Heart left ventricle (tissue), 13 donors: ENCODE data around the gene RBM33.

ENCODE experiments used
- CTCF ChIP-seq, 12 donors: fragments of 200-600 bp; sonication (generic) in 4 of 12; IDR thresholded peaks; one replicate each; pipeline versions ENCODE4 v1.5.0 to v1.8.0; 2018 to 2022; ENCODE audit warnings: antibody characterized with exemption in 12 of 12, mild to moderate bottlenecking in 5 of 12
- POLR2A ChIP-seq, 2 donors: fragments of 450-650 bp; IDR thresholded peaks; one replicate each; pipeline ENCODE4 v1.6.1; 2017; ENCODE audit warnings: antibody characterized with exemption in 2 of 2, mild to moderate bottlenecking in 2 of 2, moderate library complexity in 2 of 2
- donor health status: ischemic (EF 13 %, LVEDD 7.1; RV severe dilation, severe dysfunction).
- donor health status: DM: no; HTN: yes; CAD: no.
- donor health status: DM: no; HTN: no; CAD: no.
- donor health status: ischemic (EF 25% LVEDD 6.9; RV normal size, moderate dysfunction).
- donor health status: ischemic (EF 25% LVEDD 5.7; RV mildly dilated, moderate dysfunction).
- donor health status: ischemic (EF 35%, LVEDD 5.7; RV mildly dilated, moderate dysfunction).
- donor health status: nonischemic (EF 11% LVEDD 7.7; RV severe dilation, severe dysfunction).
- donor health status: DM: yes; HTN: yes; CAD: no.
- donor health status: PGD.
- donor health status: ischemic (EF 29% LVEDD 5.4; RV normal size, mild dysfunction).
- donor health status: nonischemic (EF 23%, LVEDD 6.1; RV moderate dilation, normal function).

GRCh38 chr7:155813546-155814315, 169.3 kb downstream of the RBM33 start:
- TF ChIP-seq CTCF (IDR thresholded peaks at IDR 0.05) (no peak), POLR2A (IDR thresholded peaks at IDR 0.05) (no peak)
